HK-2 (cell line): ENCODE results near the gene SBF2.
"Not testable (repeated sequence)": the region's sequence is repeated elsewhere in the genome, so short reads cannot be mapped to it uniquely, and the experiment has no call there.

Experiments used
- DNase-seq: peaks from one replicate; pipeline ENCODE4 v3.0.0-alpha.2; 2018; ENCODE audit not compliant: unreplicated experiment

The SBF2 gene

GRCh38 chr11:10019906-10020682, 273.9 kb downstream of the SBF2 start:
- DNase-seq = no peak

- no peak for DNase-seq
Measured at GRCh38 chr11:10017911-10018310, 276.1 kb downstream of the SBF2 start.

- DNase-seq = no peak
Measured at GRCh38 chr11:10017050-10017449, 277.0 kb downstream of the SBF2 start.

DNA sequence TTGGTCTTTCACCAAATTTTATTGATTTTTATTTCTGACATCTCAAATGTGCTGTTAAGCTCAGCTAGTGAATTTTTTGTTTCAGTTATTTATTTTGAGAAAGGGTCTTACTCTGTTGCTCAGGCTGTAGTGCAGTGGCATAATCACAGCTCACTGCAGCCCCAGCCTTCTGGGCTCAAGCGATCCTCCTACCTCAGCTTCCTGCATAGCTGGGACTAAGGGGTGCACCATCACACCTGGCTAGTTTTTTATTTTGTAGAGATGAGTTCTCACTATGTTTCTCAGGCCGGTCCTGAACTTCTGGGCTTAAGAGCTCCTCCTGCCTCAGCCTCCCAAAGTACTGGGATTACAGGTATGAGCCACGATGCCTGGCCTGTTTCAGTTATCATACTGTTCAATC, 282.0 kb downstream of the SBF2 start:
- no peak for DNase-seq

GRCh38 chr11:10005955-10006525, 288.0 kb downstream of the SBF2 start:
- DNase-seq = no peak

- no peak for DNase-seq
Measured at GRCh38 chr11:10004526-10005113, 289.4 kb downstream of the SBF2 start.

GRCh38 chr11:10002221-10002620, 291.8 kb downstream of the SBF2 start:
- DNase-seq = no peak

DNA sequence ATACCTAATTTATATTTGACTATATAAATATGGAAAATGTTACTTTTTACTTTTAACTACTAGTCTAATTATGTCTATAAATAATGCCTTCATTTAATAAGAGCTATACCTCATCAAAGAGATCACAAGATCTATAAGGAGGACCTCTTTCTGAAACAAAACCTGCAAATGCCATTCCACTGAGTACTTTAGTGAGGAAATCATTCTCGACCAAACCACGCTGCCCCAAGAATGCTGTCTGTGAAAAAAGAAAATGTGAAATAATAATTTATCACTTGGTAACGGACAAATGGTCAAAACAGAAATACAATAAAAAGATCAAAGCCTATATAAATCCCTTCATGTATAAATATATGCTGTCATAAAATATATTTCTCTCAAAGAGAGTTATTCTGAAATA, 301.7 kb downstream of the SBF2 start:
- no peak for DNase-seq

DNA sequence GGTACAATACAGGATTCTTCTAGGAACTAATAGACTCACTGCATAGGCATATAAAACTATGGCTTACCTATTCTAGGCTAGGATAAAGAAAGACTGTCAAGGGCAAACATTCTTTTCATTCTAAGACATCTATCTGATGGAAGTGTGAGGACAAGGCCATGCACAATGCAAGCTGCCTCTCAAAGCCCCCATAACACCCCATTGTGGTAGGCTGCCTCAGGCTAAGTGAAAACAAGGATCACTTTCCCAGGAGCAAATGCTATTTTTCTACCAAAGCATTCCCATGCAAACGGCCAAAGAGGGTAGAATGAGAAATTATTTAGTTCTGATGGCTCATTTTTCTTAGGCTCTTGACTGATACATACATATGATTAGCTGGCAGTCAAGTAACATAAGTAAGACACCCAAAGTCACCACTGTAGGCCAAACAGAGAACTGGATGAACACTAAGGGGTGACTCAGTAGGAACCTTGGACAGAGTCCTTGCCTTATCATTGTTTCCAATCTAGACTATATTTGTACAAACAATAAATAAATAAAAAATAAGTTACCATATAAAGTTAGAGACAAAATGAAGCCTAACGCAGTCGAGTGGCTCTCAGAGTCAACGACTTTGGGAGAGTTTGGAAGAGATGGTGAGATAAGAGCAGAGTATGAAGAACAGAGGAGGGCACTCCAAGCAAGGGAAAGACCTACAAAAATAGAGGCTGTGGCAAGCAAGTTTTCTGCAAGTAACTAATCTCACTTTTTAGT, 303.6 kb downstream of the SBF2 start:
- DNase-seq = no peak

DNA sequence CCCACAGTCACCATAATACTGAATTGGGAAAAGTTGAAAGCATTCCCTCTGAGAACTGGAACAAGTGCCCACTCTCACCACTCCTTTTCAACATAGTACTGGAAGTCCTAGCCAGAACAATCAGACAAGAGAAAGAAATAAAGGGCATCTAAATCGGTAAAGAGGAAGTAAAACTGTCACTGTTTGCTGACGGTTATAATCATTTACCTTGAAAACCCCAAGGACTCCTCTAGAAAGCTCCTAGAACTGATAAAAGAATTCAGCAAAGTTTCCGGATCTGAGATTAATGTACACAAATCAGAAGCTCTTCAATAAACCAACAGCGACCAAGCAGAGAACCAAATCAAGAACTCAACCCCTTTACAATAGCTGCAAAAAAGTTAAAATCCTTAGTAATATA, 306.7 kb downstream of the SBF2 start:
- DNase-seq = not testable (repeated sequence)

DNA sequence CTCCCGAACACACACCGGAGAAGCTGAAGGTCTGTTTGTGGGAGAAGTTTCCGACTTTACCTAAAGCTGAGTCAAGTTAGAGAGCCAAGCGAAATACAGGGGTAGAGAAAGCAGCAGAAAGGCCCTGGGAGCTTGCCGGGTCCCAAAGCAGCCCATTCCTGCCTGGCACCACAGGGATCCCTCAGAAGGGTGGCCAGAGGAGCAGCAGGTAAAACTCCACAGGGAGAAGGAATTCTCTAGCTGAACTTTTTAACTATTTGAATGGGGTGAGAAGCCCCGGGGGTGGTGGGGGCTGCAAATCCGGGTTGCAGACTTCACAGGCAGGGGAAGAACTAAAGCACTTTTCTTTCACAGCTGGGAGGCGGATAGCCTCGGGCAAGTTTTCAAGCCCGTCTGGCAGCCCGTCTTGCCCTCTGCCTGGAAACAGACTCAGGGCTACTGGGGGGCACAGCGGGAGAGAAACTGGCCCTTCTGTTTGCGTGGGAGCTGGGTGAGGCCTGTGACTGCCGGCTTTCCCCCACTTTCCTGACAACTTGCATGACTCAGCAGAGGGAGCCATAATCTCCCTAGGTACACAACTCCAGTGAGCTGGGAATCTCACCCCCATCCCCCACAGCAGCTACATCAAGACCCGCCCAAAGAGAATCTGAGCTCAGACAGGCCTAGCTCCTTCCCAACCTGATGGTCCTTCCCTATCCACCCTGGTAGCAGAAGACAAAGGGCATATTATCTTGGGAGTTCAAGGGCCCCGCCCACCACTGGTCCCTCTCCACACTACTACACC, 311.0 kb downstream of the SBF2 start:
- no peak for DNase-seq

DNA sequence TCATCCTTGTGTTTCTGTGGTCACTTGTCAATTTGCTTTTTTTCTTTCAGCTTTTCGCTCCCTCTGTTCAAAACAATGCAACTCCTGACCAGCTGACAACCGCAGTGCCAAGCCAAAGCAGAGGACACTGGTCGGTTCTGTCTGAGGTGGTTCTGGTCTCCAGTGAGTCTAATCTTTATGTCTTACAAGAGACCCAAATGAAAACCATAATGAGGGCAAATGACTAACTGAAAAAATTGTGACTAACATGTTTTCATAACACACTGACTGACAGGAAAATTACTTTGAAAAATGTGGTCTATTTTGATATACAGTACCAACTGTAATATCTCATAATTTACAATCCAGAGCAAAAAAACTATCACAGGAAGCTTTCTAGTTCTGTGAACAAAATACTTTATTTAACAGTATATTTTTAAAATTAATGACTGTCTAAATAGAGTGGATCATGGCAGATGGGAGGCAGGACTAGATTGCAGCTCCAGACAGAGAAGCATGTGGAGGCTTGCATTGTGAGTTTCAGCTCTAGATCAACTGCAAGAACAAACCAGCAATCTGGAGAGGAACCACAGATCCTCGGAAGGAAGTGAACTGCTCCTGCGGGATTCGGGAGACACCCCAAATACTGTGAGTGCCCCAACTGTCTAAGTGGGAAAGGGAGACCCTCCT, 311.8 kb downstream of the SBF2 start:
- no peak for DNase-seq

- no peak for DNase-seq
Measured at GRCh38 chr11:9980931-9981330, 313.1 kb downstream of the SBF2 start.

DNA sequence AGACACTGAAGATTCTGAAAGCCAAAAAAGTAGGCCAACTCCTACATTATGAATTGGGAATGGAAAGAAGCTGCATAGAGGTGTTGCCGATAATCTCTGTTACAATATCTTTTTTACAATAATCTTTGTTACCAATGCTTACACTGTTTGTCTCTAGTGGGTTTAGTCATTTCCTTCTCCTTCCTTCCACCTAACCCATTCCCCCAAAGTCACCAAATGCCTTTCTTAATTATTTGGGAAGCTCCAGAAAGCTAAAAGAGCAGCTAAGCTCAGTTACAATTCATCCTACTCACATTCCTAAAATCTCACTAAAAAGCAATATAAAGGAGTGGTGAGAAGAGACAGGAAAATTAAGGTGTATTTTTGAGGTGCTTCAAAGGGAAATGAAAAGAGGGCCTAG, 316.5 kb downstream of the SBF2 start:
- DNase-seq = no peak

- DNase-seq = no peak
Measured at GRCh38 chr11:9974375-9974774, 319.6 kb downstream of the SBF2 start.

DNA sequence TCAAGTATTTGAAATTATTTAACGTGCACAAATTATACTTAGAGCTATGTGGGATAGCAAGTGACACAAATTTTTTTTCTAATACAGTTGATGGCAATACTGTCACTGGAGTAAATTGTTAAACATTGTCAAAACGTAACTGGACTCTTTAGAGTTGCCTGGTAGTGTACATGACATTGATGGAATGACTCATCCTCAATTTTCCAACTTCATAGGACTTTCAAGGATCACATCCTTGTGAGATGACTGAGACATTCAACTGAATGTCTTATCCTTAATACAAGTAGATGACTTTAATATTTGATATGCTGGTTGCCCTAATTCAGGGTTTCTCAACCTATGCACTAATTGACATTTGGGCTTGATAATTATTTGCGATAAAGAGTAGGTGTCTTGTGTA, 320.1 kb downstream of the SBF2 start:
- no peak for DNase-seq

DNA sequence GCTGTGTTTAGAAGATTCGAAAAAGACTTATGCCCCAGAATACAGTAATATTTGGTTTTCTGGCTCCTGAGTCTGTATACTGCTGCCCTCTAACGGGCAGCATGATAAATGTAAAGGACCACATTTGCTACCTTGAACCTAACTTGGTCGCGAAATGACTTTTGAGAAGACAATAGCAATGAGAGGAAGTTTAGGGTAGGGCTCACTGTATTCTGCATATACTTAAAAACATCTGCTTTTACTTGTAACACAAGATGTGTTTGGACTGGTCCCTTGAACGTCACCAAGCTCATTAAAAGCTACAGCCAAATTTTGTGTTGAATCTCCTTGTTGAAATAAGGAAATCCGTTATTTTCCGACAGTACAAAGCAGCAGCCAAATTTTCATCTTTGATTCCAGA, 321.0 kb downstream of the SBF2 start:
- no peak for DNase-seq

GRCh38 chr11:9971894-9972293, 322.1 kb downstream of the SBF2 start:
- DNase-seq = no peak

DNA sequence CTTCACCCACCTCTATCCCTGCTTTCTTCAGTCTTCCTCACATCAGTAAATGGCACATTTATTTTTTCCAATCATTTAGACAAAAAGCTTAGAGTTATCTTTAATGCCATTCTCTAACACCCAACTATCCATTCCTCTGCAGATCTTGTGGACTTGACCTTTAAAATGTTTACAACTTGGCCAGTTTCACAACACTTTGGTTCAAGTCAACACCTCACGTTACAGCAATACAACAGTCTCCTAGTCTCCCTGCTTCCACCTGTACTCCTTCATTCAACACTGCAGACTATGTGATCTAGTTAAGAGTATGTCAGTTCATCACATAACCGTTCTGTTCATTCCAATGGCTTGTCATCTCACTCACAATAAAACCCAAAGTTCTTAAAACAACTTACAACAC, 325.0 kb downstream of the SBF2 start:
- DNase-seq = no peak

- no peak for DNase-seq
Measured at GRCh38 chr11:9962722-9963121, 331.3 kb downstream of the SBF2 start.

- DNase-seq = no peak
Measured at GRCh38 chr11:9957072-9957471, 336.9 kb downstream of the SBF2 start.
